Frontal cortex (tissue), 4 donors: ENCODE results near the gene ADAMTS17. TPM values are rescaled to one million over a fixed set of nuclear protein-coding genes. Genes with fewer than 3 reads are reported as not detected.

Experiments used
- DNase-seq, 2 donors: peaks; one replicate each; pipeline ENCODE4 v3.0.0; 2012; ENCODE audit warnings: low spot score in 2 of 2
- FAIRE-seq: peaks from 2 replicates; lab custom pipeline; 2012; peaks lifted over from hg19 to GRCh38; lab: Jason Lieb, UNC
- total RNA-seq: library from RNA; depleted of rRNA; stranded (reverse); fragments of >200 nt; gene quantifications from one replicate; pipeline ENCODE4 v1.2.3, GENCODE V29; 2014
- donor health status: control.
- donor health status: control.
- donor health status: control.

The ADAMTS17 gene
- total RNA-seq, 1 donor from 2014 or later: 9.4 TPM

GRCh38 chr15:100311833-100312476 lies 29.8 kb downstream of the ADAMTS17 start:
- DNase-seq (no peak), FAIRE-seq (no peak)

- FAIRE-seq: no peak
- DNase-seq: peak in 1 of 2 donors; percentile 32
Observed at GRCh38 chr15:100311154-100311625, 30.6 kb downstream of the ADAMTS17 start.

GRCh38 chr15:100310513-100311153 lies 31.1 kb downstream of the ADAMTS17 start:
- no peak for FAIRE-seq
- no peak for DNase-seq

GRCh38 chr15:100310041-100310405 lies 31.8 kb downstream of the ADAMTS17 start:
- DNase-seq (no peak), FAIRE-seq (no peak)

- FAIRE-seq (no peak), DNase-seq (no peak)
Observed at GRCh38 chr15:100309109-100310040, 32.4 kb downstream of the ADAMTS17 start.

- DNase-seq (no peak), FAIRE-seq (no peak)
Observed at GRCh38 chr15:100308608-100309007, 33.2 kb downstream of the ADAMTS17 start.

GRCh38 chr15:100308213-100308600 lies 33.6 kb downstream of the ADAMTS17 start:
- DNase-seq: no peak
- no peak for FAIRE-seq

GRCh38 chr15:100307241-100308212 lies 34.2 kb downstream of the ADAMTS17 start:
- DNase-seq: no peak
- no peak for FAIRE-seq

- no peak for FAIRE-seq
- DNase-seq: no peak
Observed at GRCh38 chr15:100306098-100306497, 35.7 kb downstream of the ADAMTS17 start.

GRCh38 chr15:100301910-100302431 lies 39.8 kb downstream of the ADAMTS17 start:
- DNase-seq (no peak), FAIRE-seq (no peak)

- no peak for FAIRE-seq
Observed at GRCh38 chr15:100298257-100298656, 43.5 kb downstream of the ADAMTS17 start.

GRCh38 chr15:100297812-100298211 lies 44.0 kb downstream of the ADAMTS17 start:
- DNase-seq (no peak), FAIRE-seq (no peak)

More at GRCh38 chr15:100298257-100298656, 43.5 kb downstream of the ADAMTS17 start:
- DNase-seq: no peak

- FAIRE-seq (no peak), DNase-seq (no peak)
Observed at GRCh38 chr15:100295939-100296565, 45.7 kb downstream of the ADAMTS17 start.

GRCh38 chr15:100292010-100292409 lies 49.8 kb downstream of the ADAMTS17 start:
- no peak for FAIRE-seq
- DNase-seq: no peak

GRCh38 chr15:100291106-100291505 lies 50.7 kb downstream of the ADAMTS17 start:
- FAIRE-seq (no peak), DNase-seq (no peak)

GRCh38 chr15:100285641-100286295 lies 56.0 kb downstream of the ADAMTS17 start:
- DNase-seq (no peak), FAIRE-seq (no peak)

GRCh38 chr15:100284701-100285100 lies 57.1 kb downstream of the ADAMTS17 start:
- FAIRE-seq: no peak
- no peak for DNase-seq

- FAIRE-seq (no peak), DNase-seq (no peak)
Observed at GRCh38 chr15:100284191-100284590, 57.6 kb downstream of the ADAMTS17 start.
